HG02938 (cell line): ENCODE data around the gene SNIP1.
A peak's percentile ranks its signal among the peaks of the same experiment; 100 is the strongest.
"Not testable (repeated sequence)": the region's sequence is repeated elsewhere in the genome, so short reads cannot be mapped to it uniquely, and the experiment has no call there.

Source experiments
- ATAC-seq: cut with Tn5 transposase; IDR thresholded peaks from one replicate; pipeline ENCODE4 v1.9.1; 2021; ENCODE audit warnings: mild to moderate bottlenecking, moderate library complexity; ENCODE audit not compliant: unreplicated experiment

The SNIP1 gene

DNA sequence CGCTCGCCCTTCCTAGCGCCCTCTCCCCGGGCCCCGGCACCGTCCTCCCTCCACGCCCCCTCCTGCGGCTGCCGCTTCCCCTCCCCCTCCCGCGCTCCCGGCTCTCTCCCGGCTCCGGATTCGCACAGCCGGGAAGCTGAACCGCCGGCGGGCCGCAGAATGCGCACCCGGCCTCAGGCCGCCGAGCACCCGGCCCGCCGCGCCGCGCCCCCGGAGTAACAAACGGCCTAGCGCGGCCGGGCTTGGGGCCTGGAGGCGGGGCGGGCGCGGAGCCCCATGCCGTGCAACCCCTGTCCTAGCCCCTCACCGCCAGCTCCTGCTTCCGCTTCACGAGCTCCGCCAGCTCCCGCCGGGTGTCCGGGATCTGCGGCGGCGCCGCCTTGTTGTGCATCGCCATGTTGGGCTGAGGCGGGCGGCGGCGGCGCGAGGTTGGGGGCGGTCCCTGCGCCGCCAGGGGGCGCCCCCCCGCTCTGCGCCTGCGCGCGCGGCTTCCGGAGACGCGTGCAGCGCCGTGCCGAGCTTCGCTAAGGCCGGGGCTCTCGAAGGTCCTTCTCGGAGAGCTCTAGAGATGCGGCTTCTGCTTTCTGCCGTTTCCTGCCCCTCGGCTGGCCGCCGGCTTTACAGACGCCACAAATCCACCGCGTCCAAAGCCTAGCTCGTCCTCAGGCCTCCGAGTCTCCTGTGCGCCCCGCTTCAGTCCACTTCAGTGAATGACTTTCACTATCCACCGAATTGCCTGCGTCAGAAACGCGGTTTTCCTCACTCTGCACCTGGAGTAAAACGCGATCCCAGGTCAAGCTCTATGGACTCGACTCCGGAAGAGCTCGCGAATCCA, 39.5 kb downstream of the SNIP1 start, which contains the start of gene MEAF6:
MEAF6 (minus strand) TSS at position 417 of the 835 bp plus-strand sequence; CDS start at position 397, 20 bp downstream.
- ATAC-seq = peak; percentile 72

DNA sequence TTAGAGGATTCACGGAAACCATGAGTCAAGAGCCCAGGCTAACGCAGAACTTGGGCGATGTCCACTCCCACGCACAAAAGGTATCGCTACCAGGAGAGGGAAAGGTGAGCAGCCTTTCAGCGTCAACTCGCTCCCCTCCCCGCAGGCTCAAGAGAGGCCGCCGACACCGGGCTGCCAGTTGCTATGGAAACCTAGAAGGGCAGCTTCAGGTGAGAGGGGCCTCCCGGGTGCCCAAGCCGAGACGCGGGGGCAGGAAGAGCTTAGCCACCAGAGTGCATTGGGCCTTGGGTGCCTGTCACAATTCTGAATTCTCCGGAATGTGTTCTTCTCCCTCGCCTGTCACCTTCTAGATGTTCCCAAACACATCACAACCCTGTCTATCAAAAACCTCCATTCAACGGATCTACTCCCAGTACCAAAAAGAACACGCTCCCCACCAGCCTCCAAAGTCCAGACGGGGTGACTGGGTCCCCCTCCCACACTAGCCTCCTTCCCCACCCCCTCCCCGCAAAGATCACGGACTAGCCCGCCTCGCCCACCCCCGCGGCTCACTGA, 40.2 kb downstream of the SNIP1 start:
- peak; percentile 34 for ATAC-seq

DNA sequence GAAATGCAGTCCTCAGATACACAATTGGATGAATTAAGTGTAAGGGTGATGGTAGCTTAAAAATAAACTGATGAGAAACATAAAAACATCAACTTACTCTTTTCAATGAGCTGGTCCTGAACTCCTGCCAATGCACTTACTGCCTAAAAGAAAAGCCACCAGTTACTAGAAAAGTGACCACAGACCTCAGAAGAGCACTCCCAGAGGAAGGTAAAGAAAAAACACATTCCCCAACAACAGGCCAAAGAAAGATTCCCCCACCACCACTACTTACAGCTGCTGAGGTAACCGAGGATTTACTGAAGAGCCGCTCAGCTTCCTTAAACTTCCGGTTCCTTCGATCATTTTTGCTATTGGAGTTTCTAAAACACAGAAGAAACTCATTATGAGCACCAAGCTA, 44.9 kb downstream of the SNIP1 start:
- ATAC-seq = no peak

DNA sequence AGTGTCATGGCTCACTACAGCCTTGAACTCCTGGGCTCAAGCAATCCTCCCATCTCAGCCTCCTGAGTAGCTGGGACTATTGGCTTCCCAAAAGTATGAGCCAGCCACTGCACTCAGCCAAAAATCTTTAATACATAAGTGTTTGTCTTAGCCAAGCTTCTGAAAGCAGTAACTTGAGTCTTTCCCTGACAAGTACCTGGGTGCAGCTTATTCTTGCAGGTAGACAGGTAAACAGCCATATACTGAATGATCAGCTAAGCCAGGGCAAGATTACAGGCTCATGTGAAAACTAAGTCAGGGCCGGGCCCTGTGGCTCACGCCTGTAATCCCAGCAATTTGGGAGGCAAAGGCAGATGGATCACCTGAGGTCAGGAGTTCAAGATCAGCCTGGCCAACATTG, 47.4 kb downstream of the SNIP1 start:
- no peak for ATAC-seq

DNA sequence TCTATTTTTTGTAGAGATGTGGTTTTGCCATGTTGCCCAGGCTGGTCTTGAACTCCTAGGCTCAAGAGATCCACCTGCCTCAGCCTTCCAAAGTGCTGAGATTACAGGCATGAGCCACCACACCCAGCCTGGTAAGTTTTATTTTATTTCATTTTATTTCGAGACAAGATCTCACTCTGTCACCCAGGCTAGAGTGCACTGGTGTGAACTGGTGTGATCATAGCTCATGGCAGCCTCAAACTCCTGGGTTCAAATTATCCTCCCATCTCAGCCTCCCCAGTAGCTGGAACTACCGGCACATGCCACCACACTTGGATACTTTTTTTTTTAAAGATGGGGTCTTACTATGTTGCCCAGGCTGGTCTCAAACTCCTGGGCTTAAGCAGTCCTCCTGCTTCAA, 51.3 kb downstream of the SNIP1 start:
- ATAC-seq = not testable (repeated sequence)

DNA sequence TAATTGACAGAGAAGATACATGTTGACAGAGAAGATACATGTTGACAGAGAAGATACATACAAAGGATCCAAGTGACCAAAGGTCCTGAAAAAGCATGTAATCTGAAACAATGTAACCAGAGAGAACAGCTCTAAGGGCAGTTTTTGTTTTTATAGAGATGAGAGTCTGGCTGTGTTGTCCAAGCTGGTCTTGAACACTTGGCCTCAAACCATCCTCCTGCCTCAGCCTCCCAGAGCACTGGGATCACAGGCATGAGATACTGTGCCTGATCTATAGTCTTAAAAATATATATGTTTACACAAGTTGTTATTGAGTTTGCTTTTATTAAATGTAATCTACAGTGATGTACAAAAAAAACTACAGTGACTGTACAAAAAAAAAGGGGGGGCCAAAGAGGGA, 52.0 kb downstream of the SNIP1 start:
- no peak for ATAC-seq

DNA sequence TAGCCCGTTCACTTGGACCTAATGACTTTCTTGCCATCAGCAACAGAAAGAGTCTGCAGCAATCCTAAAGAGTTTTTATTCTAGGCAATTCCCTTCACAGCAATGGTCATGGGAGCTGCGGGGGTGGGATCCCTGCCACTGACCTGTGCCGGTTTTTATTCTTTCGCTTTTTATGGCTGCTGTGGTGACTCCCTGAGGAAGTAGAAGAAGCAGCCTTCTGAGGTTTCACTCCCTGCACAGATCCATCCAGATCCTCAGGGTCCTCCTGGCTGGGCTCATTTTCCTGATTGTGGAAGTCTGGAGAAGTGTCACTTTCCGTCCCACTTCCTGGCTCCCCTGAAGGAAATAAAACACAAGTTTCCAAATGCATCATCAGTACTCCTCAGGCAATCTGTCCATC, 52.4 kb downstream of the SNIP1 start:
- no peak for ATAC-seq

DNA sequence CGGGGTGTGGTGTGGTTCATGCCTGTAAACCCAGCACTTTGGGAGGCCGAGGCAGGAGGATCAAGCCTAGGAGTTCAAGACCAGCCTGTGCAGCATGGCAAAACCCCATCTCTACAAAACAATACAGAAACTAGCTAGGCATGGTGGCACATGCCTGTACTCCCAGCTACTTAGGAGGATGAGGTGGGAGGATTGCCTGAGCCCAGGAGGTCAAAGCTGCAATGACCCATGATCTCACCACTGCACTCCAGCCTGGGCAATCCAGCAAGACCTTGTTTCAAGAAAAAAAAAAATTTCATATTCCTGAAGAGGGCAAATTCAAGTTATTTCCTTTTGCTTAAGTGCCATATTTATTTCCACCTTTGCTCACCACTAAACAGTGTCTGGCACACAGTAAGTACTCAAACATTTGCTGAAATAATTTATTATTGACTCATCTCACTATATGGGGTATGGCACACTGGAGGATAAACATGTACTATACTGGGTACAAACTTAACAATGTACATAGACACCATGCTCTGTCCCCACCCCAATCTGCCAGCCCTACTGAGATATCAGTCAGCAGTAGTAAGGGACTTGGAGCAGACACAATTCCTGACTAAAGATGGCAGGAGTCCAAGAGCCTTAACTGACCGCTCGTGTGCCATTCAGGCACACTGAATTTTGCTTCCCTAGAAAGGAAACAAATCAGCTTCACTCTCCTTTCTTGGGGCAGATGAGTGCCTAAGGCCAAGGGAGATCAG, 55.0 kb downstream of the SNIP1 start:
- ATAC-seq = no peak

DNA sequence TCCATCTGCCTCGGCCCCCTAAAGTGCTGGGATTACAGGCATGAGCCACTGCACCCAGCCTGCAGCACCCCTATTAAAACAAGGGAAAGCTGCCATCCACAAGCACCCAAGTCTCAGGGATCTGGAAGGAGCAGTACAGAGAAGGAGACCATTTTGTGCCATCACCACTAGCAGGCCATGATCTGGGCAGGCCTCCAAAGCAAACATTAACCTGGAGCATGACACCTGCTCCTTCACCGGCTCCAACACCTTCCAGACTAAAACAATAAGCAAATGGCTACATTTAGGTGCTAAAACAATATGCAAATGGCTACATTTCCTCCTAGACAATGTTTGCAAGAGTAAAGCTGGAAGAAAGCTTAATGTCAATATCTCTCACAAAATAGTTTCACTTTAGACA, 56.3 kb downstream of the SNIP1 start:
- ATAC-seq = no peak

DNA sequence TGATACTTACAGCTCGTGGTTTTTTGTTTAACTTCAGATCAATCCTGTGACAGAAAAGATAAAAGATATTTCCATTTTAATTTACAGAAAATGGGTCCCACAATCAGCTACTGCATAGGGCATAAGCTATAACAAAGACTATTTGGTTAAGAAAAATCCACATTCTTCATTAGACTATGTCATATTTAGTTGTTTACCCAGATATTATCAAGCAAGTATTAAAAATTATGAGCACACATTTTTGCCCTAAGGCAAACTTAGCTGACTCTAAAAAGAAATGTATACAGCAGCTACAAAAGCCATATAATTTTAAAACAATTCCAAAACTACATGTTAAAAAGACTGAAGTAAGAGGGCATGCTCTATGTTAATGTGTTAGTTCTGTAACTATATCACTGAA, 58.2 kb downstream of the SNIP1 start:
- no peak for ATAC-seq

DNA sequence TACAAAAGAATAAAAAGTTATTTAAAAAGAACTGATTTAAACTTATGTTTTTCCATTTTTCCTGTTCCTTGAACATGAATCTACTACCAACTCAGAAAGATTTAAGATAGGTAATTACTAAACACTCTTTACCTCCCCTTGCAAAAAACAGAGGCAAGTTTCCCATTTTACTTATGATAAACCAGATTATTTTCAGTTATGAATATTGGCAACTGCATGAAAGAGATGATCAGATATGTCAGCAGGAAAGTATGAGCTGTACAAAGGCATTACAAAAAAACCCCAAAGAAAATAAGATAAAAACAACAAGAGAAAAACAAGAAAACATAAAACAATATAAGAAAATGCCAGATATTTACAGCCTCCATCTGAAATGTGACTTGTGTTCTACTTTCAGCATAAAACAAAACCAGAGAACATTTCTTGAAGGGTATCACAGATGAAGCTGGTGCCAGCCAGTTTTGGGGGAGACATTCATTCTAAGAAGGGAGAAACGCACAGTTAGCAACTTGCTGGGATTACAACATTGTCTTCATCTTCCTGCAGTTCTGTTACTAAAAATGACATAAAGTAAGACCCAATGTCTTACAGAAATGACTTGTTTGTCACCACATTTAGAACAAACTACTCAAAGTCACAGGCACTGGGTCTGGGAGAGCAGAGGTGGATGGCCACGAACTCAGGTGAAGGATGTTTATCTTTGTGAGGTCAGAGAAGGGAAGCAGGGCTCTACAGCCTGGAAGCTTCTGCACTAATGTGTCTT, 60.6 kb downstream of the SNIP1 start:
- ATAC-seq = no peak

DNA sequence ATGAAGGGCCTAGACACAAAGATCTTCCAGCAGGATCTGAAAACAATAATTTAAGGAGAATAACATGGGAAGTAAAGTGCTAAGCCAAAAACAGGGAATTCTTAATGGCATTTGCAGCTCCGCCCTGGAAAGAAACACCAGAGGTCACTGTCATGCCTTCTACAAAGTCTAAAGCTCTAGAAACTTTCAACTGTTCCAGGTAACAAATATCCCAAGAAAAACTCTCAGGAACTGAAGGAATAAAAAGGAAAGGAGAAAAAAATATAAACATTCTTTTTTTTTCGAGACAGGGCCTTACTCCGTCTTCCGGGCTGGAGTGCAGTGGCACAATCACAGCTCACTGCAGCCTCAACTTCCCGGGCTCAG, 66.5 kb downstream of the SNIP1 start:
- ATAC-seq = no peak

DNA sequence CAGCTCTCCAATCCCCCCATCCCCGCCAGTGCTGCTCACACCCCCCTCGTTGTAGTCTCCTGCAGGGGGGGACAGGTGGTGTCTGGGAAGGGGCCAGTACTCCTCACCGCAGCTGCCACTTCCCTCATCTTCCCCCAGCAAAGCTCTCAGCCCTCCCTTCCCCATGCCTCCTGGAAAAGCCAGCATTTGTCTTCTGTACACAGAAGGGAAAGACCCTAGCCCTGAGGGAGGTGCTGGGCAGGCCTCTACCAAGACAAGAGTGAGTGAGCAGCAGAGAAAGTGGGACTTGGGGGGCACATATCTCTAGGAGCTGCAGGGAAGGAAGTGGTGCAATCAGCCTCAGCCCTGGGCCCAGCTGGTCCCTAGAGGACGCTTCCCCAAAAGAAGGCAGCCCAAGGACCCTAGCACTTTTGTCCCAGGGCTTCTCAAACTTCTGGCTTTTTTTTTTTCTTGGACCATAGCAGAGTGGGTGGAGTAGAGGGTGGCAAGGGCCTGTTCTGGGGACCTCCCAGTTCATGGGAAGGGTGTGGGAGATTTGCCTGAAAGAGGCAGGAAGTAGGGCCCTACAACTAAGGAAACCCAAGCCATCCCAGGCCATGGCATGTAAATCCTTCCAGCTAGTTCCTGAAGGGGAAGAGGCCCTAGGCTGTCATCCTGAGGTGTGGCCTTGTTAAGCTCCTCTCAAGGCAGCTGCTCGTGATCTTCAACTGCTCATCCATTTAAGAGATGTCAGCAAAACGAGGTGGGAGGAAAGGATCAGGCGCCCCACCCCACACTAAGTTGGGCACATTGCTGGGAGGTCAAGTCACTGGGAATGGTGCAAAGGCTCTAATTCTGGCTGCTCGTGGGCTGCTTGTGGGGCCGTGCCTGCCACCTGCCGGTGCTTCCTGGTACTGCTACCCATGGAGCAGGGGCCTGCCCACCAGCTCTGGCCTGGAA, 67.1 kb downstream of the SNIP1 start:
- no peak for ATAC-seq

DNA sequence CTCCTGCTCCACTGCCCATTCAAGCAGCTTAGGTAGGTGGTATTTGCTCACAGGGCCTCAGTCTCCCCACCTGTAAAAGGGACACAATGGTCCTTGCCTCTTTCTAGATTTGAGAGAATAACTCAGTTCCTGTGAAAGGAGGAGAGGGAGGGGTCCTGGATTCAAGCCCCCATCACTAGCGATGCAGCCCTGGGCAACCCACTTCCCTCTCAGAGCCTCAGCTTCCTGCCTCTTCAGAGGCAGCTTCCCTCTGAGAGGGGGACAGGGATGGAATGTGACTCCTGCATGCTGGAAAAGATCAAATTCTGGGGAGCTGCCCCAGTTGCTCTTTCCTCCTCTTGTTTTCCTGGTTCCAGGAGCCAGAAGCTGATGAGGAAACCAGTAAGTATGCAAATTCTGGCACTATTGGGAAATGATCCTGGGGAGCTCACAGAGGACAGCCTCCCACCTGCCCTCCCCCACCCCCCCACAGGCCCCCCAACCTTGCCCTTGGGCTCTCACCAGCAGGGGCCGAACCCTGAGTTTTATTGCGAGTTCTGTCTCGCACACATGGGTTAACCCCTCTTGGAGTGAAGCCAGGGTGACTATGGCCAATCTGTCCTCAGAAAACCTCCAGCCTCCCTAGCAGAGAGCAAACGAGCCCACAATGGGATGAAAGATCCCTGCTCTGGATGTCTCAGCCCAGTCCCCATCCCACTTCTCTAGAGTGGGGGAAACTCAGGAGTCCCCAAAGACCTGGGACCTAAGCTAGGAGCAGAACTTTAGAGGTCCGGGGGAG, 68.0 kb downstream of the SNIP1 start:
- ATAC-seq = no peak
